ENCODE measurements around the gene CCNE1. TPM values are rescaled to one million over a fixed set of nuclear protein-coding genes. Genes with fewer than 3 reads are reported as not detected.

Gene CCNE1
- total RNA-seq, 4 donors from 2014 or later = 9.1 to 15.6 (median 13.0) TPM

DNA sequence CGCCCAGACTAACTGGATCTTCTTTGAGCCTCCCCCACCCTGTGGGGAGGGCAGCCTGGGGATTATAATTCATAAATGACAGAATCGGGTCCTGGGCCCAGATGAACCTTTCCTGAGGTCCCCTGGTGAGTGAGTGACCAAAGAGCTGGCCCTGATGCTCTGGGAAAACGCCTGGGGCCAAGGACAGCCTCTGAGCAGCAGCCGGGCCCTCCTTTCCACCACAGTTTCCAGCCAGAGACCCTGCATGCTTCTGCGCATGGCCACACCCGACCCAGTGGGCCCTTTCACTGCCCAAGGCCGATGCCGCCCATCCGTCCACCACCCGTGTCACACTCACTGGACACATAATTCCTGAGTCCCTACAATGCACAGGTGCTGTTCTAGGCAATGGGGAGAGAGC is 43.6 kb upstream of the CCNE1 start:
- intact Hi-C loops (cut with DNase I; ENCODE audit: low total_unique reads) = loop anchor here (10.0 kb wide), 1 partner anchor 107 kb away; no protein-coding TSS in a partner anchor
- TF ChIP-seq, protein P1, sequence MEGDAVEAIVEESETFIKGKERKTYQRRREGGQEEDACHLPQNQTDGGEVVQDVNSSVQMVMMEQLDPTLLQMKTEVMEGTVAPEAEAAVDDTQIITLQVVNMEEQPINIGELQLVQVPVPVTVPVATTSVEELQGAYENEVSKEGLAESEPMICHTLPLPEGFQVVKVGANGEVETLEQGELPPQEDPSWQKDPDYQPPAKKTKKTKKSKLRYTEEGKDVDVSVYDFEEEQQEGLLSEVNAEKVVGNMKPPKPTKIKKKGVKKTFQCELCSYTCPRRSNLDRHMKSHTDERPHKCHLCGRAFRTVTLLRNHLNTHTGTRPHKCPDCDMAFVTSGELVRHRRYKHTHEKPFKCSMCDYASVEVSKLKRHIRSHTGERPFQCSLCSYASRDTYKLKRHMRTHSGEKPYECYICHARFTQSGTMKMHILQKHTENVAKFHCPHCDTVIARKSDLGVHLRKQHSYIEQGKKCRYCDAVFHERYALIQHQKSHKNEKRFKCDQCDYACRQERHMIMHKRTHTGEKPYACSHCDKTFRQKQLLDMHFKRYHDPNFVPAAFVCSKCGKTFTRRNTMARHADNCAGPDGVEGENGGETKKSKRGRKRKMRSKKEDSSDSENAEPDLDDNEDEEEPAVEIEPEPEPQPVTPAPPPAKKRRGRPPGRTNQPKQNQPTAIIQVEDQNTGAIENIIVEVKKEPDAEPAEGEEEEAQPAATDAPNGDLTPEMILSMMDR (IDR thresholded peaks at IDR 0.05) = no peak
- TF ChIP-seq POLR2A (IDR thresholded peaks at IDR 0.05) = no peak
- no peak overlapping the region for H3K4me3 ChIP-seq (ENCODE audit: low read depth, poor library complexity, severe bottlenecking)
- DNase-seq (ENCODE audit: low spot score in 2 of 2) = no peak
- 86 to 89% methylated on average over 10 of the region's 10 CpGs for WGBS, 2 donors

DNA sequence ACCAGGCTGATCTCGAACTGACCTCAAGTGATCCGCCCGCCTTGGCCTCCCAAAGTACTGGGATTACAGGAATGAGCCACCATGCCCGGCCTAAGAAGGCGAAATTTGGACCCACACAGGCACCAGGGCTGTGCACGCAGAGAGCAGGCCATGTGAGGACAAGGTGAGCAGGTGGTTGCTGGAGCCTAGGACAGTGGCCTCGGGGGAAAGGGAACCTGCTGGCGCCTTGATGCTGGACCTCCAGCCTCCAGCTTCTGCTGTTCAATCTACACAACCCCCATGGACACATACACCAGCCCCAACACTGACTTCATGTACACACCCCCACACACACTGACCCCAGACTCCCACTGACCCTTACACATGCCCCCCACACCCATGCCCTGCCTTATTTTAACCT is 41.8 kb upstream of the CCNE1 start:
- DNase-seq (ENCODE audit: low spot score in 2 of 2) = no peak
- no peak for TF ChIP-seq POLR2A (IDR thresholded peaks at IDR 0.05)
- TF ChIP-seq, protein P1 (IDR thresholded peaks at IDR 0.05) = no peak
- WGBS, 2 donors = 86 to 90% methylated on average over 8 of the region's 8 CpGs
- H3K4me3 ChIP-seq (ENCODE audit: low read depth, poor library complexity, severe bottlenecking) = no peak overlapping the region
- intact Hi-C loops (cut with DNase I; ENCODE audit: low total_unique reads) = loop anchor here (10.0 kb wide), 1 partner anchor 105 kb away; no protein-coding TSS in a partner anchor

DNA sequence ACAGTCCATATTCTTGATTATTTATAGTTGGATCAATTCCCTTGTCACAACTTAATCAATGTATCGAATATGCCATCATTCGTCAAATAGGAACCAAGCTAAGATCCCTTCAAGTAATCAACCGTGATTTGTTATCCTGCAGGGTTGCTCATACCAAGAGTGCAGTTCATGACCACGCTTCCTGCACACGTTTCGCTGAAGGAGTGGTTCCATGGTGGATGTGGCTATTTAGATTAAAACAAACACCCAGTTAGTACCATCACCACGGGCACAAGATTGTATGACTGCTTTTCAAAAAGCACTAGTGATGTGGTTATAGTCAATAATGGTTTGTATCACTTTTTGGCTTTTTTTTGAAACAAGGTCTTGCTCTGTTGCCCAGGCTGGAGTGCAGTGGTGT is 41.1 kb upstream of the CCNE1 start:
- H3K4me3 ChIP-seq (ENCODE audit: low read depth, poor library complexity, severe bottlenecking) = no peak overlapping the region
- no peak for TF ChIP-seq POLR2A (IDR thresholded peaks at IDR 0.05)
- TF ChIP-seq, protein P1 (IDR thresholded peaks at IDR 0.05) = no peak
- whole genome bisulfite sequencing, 2 donors = 83 to 88% methylated on average over 7 of the region's 7 CpGs
- intact Hi-C loops (cut with DNase I; ENCODE audit: low total_unique reads) = no loop called here
- no peak for DNase-seq (ENCODE audit: low spot score in 2 of 2)

DNA sequence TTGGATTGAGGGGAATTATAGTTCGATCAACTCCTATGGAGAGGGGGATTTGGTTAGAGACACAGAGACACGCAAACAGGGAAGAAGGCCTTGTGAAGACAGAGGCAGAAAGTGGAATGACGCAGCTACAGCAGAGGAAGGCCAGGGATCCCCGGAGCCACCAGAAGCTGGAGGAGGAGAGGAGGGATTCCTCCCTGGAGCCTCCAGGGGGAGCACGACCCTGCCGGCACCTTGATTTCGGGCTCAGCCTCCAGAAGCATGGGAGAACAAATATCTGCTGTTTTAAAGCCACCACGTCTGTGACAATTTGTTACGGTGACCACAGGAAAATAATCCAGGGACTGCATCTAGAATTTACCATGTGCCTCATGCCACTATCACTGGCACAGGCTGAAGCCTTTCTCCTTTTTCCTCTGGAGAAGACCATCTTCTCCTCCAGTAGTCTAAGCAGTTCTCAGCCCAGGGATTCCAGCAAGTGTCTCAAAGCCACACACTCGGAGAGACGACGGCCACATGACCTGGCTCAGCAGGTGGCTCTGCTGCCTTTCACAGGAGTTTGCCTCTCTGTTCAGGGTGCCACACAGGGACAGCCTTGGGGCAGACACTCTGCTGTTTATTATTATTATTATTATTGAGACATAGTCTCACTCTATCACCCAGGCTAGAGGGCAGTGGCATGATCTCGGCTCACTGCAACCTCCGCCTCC is 39.9 kb upstream of the CCNE1 start:
- intact Hi-C loops (cut with DNase I; ENCODE audit: low total_unique reads) = no loop called here
- WGBS, 2 donors = 23 to 24% methylated on average over 14 of the region's 14 CpGs
- DNase-seq (ENCODE audit: low spot score in 2 of 2) = no peak
- H3K4me3 ChIP-seq (ENCODE audit: low read depth, poor library complexity, severe bottlenecking) = no peak overlapping the region
- no peak for TF ChIP-seq POLR2A (IDR thresholded peaks at IDR 0.05)
- TF ChIP-seq, protein P1 (IDR thresholded peaks at IDR 0.05) = no peak

DNA sequence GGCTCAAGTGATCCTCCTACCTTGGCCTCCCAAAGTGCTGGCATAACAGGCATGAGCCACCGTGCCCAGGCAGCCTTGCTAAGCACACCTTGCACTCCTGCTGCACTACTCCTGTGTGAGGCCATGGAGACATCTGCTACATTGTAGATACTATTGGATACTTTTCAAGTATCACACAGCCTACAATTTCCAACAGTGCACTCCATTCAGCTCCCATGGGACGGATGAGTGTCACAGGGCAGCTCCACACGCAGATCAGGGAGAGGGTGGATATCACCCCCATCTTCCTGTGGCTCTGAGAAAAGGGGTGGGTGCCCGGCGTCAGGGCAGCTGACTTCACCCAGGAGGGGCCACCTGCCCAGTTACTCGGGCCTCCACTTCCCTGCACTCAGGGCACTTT is 39.1 kb upstream of the CCNE1 start:
- no peak for DNase-seq (ENCODE audit: low spot score in 2 of 2)
- no peak overlapping the region for H3K4me3 ChIP-seq (ENCODE audit: low read depth, poor library complexity, severe bottlenecking)
- 75 to 80% methylated on average over 6 of the region's 6 CpGs for WGBS, 2 donors
- TF ChIP-seq, protein P1 (IDR thresholded peaks at IDR 0.05) = no peak
- no peak for TF ChIP-seq POLR2A (IDR thresholded peaks at IDR 0.05)
- intact Hi-C loops (cut with DNase I; ENCODE audit: low total_unique reads) = no loop called here

DNA sequence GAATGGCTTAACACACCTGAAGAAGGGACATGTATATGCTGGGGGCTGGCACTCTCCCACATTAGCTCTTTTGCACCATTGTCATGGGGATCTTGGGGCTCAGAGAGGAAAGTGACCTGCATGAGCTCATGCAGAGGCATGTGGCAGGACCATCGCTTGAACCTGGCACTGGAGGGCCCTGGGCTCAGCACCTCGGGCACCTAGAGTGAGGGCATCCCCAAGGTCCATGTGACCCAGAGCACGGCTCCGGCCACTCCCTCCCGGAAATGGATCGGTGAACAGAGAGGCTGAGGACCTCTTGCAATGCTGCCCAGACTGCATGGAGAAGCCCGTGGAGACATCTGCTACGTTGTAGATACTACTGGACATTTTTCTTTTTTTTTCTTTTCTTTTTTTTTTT is 38.6 kb upstream of the CCNE1 start:
- WGBS, 2 donors = 83 to 90% methylated on average over 8 of the region's 8 CpGs
- TF ChIP-seq, protein P1 (IDR thresholded peaks at IDR 0.05) = no peak
- TF ChIP-seq POLR2A (IDR thresholded peaks at IDR 0.05) = no peak
- no peak for DNase-seq (ENCODE audit: low spot score in 2 of 2)
- no peak overlapping the region for H3K4me3 ChIP-seq (ENCODE audit: low read depth, poor library complexity, severe bottlenecking)
- intact Hi-C loops (cut with DNase I; ENCODE audit: low total_unique reads) = no loop called here
